Activated CD8-positive, alpha-beta memory T cell treated with anti-CD3 and anti-CD28 coated beads for 24 hours (primary cell): ENCODE data around the gene TNFRSF13B.

Experiments
- DNase-seq: peaks from one replicate; pipeline ENCODE4 v3.0.0-alpha.2; 2020

The TNFRSF13B gene

GRCh38 chr17:16936536-16937310 is 35.2 kb downstream of the TNFRSF13B start:
- peak; percentile 26 for DNase-seq

DNA sequence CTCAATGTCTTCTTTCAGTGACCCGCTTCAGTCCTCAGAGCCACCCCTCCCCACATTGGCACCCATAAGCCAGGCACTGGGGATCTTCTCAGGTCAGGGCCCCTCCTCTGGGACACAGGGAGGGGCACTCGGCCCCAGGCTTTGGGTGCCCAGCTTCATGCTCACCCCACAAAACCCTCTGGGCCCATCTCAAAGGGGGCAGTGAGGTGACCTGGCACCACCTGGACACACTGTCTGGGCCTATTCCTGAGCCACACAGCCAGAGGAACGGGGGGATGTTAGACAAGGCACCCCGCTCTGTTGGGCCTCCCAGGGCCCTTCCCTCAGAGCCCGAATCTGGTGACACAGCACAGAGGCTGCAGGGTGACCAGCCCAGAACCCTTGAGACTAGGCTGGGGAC is 36.1 kb downstream of the TNFRSF13B start:
- DNase-seq, result peak; percentile 33

DNA sequence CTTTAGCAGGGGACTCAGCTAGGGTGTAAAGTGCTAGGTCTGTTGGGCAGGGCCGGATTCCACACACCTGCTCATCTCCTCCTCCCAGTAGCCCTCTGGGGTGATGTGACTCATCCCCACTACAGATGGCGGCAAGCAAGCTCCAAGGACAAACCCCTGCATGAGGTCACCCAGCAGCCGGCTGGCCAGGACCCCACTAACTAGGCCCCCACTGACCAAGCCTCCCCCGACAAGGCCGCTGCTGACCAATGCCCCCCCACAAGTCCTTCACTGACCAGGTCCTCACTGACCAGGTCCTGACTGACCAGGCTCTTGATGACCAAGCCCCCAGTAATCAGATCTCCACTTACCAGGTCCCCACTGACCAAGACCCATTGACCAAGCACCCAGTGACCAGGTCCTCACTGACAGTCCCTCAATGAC is 36.7 kb downstream of the TNFRSF13B start:
- no peak for DNase-seq

- DNase-seq, result no peak
Measured at GRCh38 chr17:16934836-16935235, 37.1 kb downstream of the TNFRSF13B start.

DNA sequence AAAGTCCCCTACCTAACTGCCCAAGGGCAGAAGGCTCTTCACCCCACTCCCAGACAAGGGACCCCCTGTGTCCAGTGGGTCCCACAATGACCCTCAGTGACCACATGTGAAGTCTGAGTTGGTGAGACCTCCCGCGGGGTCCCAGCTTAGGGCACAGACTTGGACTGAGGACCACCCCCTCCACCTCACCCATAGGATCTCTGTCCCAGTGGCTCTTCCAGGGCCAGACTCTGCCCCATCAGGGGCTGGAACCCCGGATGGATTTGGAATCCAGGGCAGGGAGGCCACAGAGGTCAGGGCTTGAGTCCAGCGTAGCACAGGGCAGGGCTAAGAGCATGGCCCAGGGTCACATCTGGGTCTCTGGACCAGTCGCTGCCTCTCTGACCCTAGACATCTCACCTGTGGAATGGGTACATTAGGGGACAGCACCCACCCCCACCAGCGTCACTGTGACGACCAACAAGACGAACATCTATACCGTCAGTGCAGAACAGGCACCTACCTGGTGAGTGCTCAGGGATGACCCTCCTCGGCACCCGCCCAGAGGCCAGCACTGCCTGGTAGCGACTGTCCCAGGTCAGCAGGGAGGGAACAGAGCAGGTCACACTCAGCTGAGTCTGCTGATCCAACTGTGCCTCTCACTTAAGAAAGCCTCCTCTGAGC is 37.7 kb downstream of the TNFRSF13B start:
- DNase-seq, result no peak

DNA sequence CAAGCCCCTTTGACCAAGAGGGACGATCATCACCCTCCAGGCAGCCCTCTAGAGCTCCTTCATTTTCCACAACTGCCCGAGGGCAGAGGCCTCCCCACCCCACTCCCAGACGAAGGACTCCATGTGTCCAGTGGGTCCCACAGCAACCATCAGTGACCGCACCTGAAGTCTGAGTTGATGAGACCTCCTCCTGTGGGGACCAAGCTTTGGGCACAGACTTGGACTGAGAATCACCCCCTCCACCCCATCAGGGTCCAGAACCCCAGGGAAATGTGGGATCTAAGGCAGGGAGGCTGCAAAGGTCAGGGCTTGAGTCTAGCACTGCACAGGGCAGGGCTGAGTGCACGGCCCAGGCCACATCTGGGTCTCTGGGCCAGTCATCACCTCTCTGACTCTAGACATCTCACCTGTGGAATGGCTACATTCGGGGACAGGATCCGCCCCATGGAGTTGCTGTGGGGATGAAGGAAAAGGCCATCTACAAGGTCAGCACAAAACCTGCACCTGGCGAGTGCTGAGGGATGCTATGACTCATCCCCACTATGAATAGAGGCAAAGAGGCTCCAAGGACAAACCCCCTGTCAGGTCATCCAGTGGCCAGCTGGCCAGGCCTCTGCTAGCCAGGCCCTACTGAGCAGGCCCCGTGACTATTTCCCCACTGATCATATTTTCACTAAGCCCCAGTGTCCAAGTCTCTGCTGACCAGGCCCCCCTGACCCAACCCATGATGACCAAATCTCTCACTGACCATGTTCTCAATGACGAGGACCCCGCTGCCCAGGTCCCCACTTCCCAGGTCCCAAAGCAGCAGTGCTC is 38.4 kb downstream of the TNFRSF13B start:
- no peak for DNase-seq

GRCh38 chr17:16932611-16933010 is 39.3 kb downstream of the TNFRSF13B start:
- DNase-seq, result no peak

- DNase-seq, result no peak
Measured at GRCh38 chr17:16932156-16932555, 39.8 kb downstream of the TNFRSF13B start.

- DNase-seq, result no peak
Measured at GRCh38 chr17:16931318-16932060, 40.4 kb downstream of the TNFRSF13B start.

- no peak for DNase-seq
Measured at GRCh38 chr17:16930571-16931317, 41.2 kb downstream of the TNFRSF13B start.

- no peak for DNase-seq
Measured at GRCh38 chr17:16929757-16930520, 42.0 kb downstream of the TNFRSF13B start.

DNA sequence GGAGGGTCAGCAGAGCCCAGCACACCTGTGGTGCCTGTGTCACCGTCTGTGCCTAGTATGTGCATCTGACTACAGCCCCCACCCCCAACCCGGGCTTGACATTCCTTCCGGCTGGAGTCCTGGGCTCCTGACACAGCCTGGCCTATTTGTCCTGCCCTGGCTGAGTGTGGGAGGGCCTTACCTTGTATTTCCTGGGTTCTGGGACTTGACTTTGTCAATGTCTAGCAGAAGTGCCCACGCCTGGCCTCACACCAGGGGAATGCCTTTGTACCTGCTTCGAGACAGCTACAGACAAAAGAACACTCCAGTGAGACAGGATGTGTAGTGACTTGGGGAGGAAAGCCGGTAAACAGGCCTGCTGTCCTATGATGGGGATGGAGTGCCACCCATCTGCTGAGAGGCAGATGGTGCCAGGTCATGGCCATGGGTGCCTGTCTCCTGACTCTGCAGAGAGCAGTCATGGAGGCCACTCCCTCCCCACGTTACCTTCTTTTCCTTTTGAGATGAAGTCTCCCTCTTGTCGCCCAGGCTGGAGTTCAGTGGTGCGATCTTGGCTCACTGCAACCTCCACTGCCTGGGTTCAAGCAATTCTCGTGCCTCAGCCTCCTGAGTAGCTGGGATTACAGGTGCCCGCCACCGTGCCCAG is 42.8 kb downstream of the TNFRSF13B start:
- no peak for DNase-seq

DNA sequence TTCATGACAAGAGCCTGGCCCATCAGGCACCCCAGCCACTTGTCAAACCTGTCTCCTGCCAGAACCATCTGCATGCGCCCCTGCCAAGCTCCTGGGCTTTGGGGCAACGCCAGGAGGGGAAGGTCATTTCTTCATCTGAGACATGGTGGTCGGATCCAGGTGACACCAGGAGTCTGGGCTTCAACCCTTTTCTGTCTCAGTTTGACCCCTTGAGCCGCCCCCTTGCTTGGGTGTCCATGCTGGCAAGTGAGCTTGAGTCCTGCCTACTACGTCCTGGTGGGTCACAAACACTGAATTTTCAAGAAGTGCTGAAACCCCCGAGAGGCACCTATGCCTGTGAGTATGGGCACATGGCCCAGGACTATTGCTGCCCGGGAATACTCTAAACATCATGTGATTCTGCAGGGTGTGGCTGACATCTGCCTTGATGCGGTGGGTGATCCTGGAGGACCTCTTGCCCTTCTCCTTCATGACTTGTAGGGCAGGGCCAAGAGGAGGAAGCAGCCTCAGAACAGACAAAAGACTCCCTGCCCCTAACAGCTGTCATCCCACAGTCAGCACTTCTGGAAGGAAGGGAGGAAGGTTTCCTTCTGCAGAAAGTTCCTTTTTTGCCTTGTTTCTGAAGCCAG is 43.4 kb downstream of the TNFRSF13B start:
- DNase-seq, result no peak

- no peak for DNase-seq
Measured at GRCh38 chr17:16927641-16928321, 44.1 kb downstream of the TNFRSF13B start.

DNA sequence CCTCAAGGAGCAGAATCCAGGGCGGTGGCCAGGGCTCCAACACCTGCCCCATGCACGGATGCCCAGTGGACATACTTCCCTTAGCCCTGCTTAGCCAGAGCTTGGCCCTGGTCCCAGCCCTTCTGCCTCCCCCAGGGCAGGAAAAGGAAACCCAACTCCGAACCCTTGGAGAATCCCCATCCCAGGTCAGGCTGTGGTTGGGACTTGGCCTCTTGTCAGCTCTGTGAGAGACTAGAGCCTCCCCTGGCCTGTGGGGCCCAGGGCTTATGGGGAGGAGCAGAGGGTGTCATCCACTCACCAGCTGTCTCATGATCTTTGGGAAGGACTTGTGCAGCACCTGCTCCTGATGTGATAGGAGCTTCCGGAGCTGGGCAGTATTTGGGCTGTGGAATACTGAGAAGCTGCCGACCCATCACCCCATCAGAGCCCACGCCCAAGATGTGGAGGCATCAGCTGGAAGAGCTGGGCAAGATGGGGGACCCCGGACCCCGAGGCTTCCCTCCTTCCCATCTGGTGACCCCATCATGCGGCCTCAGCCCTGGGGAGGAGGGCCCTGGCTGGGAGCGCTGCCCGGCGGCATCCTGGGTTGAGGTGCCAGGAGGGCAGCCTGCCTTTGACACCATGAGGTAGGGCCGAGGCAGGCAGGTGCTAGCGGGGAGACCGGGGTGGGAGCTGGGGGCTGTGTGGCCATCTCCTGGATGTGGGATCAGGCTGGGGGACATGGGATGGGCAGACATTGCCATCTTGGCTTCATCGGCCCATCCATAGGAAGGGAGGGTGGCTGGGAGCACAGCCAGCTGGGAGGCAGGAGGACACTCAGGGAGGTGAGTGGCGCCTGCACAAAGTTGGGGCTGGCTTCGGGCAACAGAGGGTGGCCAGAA is 45.1 kb downstream of the TNFRSF13B start:
- DNase-seq, result no peak

DNA sequence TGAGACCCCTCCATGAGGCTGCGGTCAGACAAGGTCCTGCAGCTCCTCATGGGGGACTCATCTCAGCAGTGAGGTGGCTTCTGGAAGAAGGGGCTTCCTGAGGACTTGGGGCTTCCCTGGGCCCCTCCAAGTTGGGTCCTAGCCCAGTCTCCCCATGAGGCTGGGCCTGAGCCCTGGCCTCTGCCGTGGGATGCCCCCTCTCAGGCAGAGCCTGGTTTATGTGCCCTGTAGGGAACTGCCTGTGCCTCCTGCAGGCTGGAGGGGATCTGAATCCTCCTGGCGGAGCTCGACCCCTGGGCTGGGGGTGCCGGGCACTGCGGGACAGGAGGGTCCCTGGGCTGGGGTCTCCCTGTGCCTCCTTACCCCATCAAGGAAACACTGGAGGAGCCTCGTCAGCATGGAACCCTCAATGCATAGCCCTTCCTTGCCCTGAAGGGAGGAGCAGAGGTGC is 45.8 kb downstream of the TNFRSF13B start:
- DNase-seq, result no peak

DNA sequence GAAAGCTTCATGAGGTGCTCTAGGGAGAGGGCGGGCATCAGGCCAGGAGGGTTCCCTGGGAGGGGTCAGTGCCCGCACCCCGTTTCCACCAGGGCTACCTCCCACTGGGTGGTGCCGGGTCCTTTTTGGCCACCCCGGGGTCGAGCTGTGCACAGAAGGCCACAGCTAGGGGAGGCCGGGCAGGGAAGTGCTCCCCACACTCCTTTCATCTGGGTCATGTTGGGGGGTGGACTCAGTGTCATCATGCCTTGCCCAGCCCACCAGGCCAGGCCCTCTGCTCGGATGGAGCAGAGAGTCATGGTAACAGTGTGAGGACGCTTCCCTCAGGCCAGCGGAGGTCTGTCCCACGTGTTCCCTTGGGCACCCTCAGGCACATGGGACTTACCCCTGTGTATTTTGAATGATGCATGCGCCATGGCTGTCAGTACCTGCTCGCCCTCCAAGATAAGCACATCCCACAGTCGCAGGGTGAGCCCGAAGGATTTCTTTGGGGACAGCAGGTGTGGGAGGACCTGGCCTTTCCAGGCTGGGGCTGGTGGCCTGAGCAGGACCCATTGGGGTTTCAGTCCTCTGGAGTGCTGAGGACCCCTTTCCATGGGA is 46.4 kb downstream of the TNFRSF13B start:
- no peak for DNase-seq
